ENCODE results near the gene ZFP36L1. TPM values are rescaled to one million over a fixed set of nuclear protein-coding genes. Genes with fewer than 3 reads are reported as not detected.

Gene ZFP36L1
- total and polyA plus RNA-seq, 2 donors (not counting 3 experiments of a cell fraction or from before 2014, with no cell fraction given) = 46.0 to 89.6 TPM

DNA sequence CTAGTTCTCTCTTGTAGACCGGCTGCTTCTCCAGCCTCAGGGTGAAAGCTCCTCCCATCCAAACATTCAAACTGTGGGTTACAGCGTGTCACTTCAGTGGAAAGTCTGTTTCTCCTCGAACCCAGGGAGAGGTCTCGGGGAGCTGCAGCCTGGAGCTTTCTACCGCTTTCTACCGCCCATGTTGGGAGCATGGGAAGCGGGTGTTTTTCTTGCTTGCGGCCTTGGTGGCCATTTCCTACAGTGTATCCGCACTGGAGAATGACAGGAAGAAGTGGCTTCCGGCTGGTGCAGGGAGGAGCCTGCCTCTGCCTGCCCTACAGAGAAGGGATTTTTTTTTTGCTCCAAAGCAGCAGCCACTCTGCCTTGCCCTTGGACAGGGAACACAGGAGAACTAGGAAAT, 21.2 kb downstream of the ZFP36L1 start:
- dilution Hi-C loops (cut with MboI; ENCODE audit: extremely low pct_ligation_motif_present, low sequenced_read_pairs) = no loop called here
- no peaks in the 10 kb centered on the region for H3K9me3 ChIP-seq (replicated peaks; ENCODE audit: control insufficient read depth, insufficient read depth, low read length)
- H3K4me3 ChIP-seq (replicated peaks in 1 of 3; ENCODE audit: insufficient read depth in 1 of 3, low read depth in 1 of 3, low read length in 3 of 3) = no peak overlapping the region
- H3K4me2 ChIP-seq (ENCODE audit: insufficient read depth, low read length) = peak overlapping the region; percentile 63
- DNase-seq (ENCODE audit: low read depth, low spot score) = peak; percentile 90
- BruUV-seq (replicated peaks) = no TSS peak
- H3K27me3 ChIP-seq (ENCODE audit: control insufficient read depth in 2 of 2, insufficient read depth in 2 of 2, low read length in 2 of 2) = no peaks in the 10 kb centered on the region
- peak; percentile 98 for FAIRE-seq
- H2AFZ ChIP-seq (ENCODE audit: low read depth, low read length) = peak overlapping the region; percentile 79
- no peaks in the 10 kb centered on the region for H3K9me1 ChIP-seq (replicated peaks; ENCODE audit: control insufficient read depth, extremely low read depth, insufficient read depth, low read length)
- intact Hi-C loops (cut with micrococcal nuclease) = loop anchor here (1.0 to 5.0 kb wide), 2 partner anchors 89 to 571 kb away; no protein-coding TSS in a partner anchor
- H3K27ac ChIP-seq (ENCODE audit: insufficient read depth, low read depth, low read length) = peak overlapping the region; percentile 59
- CTCF ChIA-PET = interaction anchor here (0.8 to 1.4 kb wide), 9 partner anchors 9 to 473 kb away, joined by 3 to 15 read pairs (median 3); no protein-coding TSS in a partner anchor
- TF ChIP-seq EZH2 (IDR thresholded peaks at IDR 0.05; ENCODE audit: borderline replicate concordance, low read depth, low read length, severe bottlenecking) = no peak
- TF ChIP-seq POLR2A (IDR thresholded peaks at IDR 0.05; ENCODE audit: low read depth, low read length) = peak; percentile 27
- peak; percentile 72 for TF ChIP-seq POLR2AphosphoS5 (IDR thresholded peaks at IDR 0.05; ENCODE audit: insufficient read depth, low read depth, low read length)
- no peak for TF ChIP-seq CTCF (IDR thresholded peaks at IDR 0.05; ENCODE audit: extremely low read depth in 1 of 2, insufficient read depth in 1 of 2, low read depth in 1 of 2, low read length in 2 of 2)
- TF ChIP-seq FOS (IDR thresholded peaks at IDR 0.05; ENCODE audit: borderline replicate concordance, insufficient read depth, low read length) = peak; percentile 28
- TF ChIP-seq MYC (IDR thresholded peaks at IDR 0.05; ENCODE audit: low read depth, low read length) = peak; percentile 5
- H4K20me1 ChIP-seq (replicated peaks; ENCODE audit: control insufficient read depth, extremely low read depth, insufficient read depth, low read length) = no peaks in the 10 kb centered on the region
- POLR2A ChIA-PET = interaction anchor here (0.6 to 1.4 kb wide), 2 partner anchors 9 to 21 kb away, joined by 3 to 9 read pairs; partner anchors contain the start of gene ZFP36L1
- H3K9ac ChIP-seq (replicated peaks; ENCODE audit: extremely low read depth, insufficient read depth, low read length) = no peak overlapping the region
- no peaks in the 10 kb centered on the region for H3K36me3 ChIP-seq (ENCODE audit: control insufficient read depth in 2 of 2, extremely low read depth in 1 of 2, insufficient read depth in 2 of 2, low read length in 2 of 2)
- no peaks in the 10 kb centered on the region for H3K79me2 ChIP-seq (ENCODE audit: control insufficient read depth, insufficient read depth, low read length)
- peaks cover 21% of the 10 kb centered on the region for H3K4me1 ChIP-seq (ENCODE audit: control insufficient read depth, extremely low read depth, insufficient read depth, low read length)

All from endothelial cell of umbilical vein (primary cell).